ENCODE measurements around the gene TNRC6C. TPM values are rescaled to one million over a fixed set of nuclear protein-coding genes. Genes with fewer than 3 reads are reported as not detected.

TNRC6C gene
- total and polyA plus RNA-seq, 2 of the 13 experiments (the other 11 are each of a cell fraction or from before 2014, with no cell fraction given) = 0.66 to 4.9 TPM

- TF ChIP-seq RCOR2 (CRISPR knock-in tag; IDR thresholded peaks at IDR 0.05) = no peak
- TF ChIP-seq ATAD3A (CRISPR knock-in tag; IDR thresholded peaks at IDR 0.05) = no peak
- TF ChIP-seq KAT8 (CRISPR knock-in tag; IDR thresholded peaks at IDR 0.05) = peak; percentile 2; the same call in 1 of the 2 replicates
- no peak for TF ChIP-seq ZNF431 (CRISPR knock-in tag; IDR thresholded peaks at IDR 0.05; ENCODE audit: borderline replicate concordance, low read depth)
- TF ChIP-seq, protein P1, sequence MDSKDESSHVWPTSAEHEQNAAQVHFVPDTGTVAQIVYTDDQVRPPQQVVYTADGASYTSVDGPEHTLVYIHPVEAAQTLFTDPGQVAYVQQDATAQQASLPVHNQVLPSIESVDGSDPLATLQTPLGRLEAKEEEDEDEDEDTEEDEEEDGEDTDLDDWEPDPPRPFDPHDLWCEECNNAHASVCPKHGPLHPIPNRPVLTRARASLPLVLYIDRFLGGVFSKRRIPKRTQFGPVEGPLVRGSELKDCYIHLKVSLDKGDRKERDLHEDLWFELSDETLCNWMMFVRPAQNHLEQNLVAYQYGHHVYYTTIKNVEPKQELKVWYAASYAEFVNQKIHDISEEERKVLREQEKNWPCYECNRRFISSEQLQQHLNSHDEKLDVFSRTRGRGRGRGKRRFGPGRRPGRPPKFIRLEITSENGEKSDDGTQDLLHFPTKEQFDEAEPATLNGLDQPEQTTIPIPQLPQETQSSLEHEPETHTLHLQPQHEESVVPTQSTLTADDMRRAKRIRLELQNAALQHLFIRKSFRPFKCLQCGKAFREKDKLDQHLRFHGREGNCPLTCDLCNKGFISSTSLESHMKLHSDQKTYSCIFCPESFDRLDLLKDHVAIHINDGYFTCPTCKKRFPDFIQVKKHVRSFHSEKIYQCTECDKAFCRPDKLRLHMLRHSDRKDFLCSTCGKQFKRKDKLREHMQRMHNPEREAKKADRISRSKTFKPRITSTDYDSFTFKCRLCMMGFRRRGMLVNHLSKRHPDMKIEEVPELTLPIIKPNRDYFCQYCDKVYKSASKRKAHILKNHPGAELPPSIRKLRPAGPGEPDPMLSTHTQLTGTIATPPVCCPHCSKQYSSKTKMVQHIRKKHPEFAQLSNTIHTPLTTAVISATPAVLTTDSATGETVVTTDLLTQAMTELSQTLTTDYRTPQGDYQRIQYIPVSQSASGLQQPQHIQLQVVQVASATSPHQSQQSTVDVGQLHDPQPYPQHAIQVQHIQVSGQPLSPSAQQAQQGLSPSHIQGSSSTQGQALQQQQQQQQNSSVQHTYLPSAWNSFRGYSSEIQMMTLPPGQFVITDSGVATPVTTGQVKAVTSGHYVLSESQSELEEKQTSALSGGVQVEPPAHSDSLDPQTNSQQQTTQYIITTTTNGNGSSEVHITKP (CRISPR knock-in tag; IDR thresholded peaks at IDR 0.05; ENCODE audit: low read depth) = 0 out of 2 replicates have a peak, but pooled peaks have one; percentile 4
- TF ChIP-seq DNMT1 (CRISPR knock-in tag; IDR thresholded peaks at IDR 0.05) = 0 out of 2 replicates have a peak, but pooled peaks have one; percentile 9
- no peak for TF ChIP-seq RFXAP (CRISPR knock-in tag; IDR thresholded peaks at IDR 0.05; ENCODE audit: borderline replicate concordance)
- TF ChIP-seq ZFX (CRISPR knock-in tag; IDR thresholded peaks at IDR 0.05; ENCODE audit: low read depth) = no peak
- TF ChIP-seq ZNF513 (CRISPR knock-in tag; conservative IDR thresholded peaks at IDR 0.05) = no peak
- no peak for TF ChIP-seq ZNF782 (CRISPR knock-in tag; IDR thresholded peaks at IDR 0.05; ENCODE audit: borderline replicate concordance)
- TF ChIP-seq, protein P2, sequence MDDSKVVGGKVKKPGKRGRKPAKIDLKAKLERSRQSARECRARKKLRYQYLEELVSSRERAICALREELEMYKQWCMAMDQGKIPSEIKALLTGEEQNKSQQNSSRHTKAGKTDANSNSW (CRISPR knock-in tag; IDR thresholded peaks at IDR 0.05; ENCODE audit: borderline replicate concordance) = no peak
- TF ChIP-seq PITX1 (CRISPR knock-in tag; IDR thresholded peaks at IDR 0.05) = no peak
- TF ChIP-seq, protein P3, sequence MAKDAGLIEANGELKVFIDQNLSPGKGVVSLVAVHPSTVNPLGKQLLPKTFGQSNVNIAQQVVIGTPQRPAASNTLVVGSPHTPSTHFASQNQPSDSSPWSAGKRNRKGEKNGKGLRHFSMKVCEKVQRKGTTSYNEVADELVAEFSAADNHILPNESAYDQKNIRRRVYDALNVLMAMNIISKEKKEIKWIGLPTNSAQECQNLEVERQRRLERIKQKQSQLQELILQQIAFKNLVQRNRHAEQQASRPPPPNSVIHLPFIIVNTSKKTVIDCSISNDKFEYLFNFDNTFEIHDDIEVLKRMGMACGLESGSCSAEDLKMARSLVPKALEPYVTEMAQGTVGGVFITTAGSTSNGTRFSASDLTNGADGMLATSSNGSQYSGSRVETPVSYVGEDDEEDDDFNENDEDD (CRISPR knock-in tag; IDR thresholded peaks at IDR 0.05; ENCODE audit: borderline replicate concordance) = no peak
- TF ChIP-seq MXI1 (IDR thresholded peaks at IDR 0.05; ENCODE audit: borderline replicate concordance, low read depth, low read length) = no peak
- TF ChIP-seq, protein P4, sequence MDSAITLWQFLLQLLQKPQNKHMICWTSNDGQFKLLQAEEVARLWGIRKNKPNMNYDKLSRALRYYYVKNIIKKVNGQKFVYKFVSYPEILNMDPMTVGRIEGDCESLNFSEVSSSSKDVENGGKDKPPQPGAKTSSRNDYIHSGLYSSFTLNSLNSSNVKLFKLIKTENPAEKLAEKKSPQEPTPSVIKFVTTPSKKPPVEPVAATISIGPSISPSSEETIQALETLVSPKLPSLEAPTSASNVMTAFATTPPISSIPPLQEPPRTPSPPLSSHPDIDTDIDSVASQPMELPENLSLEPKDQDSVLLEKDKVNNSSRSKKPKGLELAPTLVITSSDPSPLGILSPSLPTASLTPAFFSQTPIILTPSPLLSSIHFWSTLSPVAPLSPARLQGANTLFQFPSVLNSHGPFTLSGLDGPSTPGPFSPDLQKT (CRISPR knock-in tag; IDR thresholded peaks at IDR 0.05; ENCODE audit: borderline replicate concordance) = no peak
- no peak for TF ChIP-seq ZXDC (CRISPR knock-in tag; IDR thresholded peaks at IDR 0.05)
- 0 out of 2 replicates have a peak, but pooled peaks have one; percentile 16 for TF ChIP-seq FOXK1 (CRISPR knock-in tag; IDR thresholded peaks at IDR 0.05; ENCODE audit: borderline replicate concordance, low read depth)
- TF ChIP-seq MTF2 (CRISPR knock-in tag; IDR thresholded peaks at IDR 0.05; ENCODE audit: borderline replicate concordance) = no peak
Measured at GRCh38 chr17:78127888-78128550, 169.5 kb downstream of the TNRC6C start (continued).
